Astrocyte (in vitro differentiated cells and primary cell): ENCODE data around the gene IQCE. TPM values are rescaled to one million over a fixed set of nuclear protein-coding genes. Genes with fewer than 3 reads are reported as not detected.
A peak's percentile ranks its signal among the peaks of the same experiment; 100 is the strongest.

Experiments
- DNase-seq: peaks from one replicate; pipeline ENCODE4 v3.0.0-alpha.2; 2010; ENCODE audit warnings: low read depth
- FAIRE-seq: peaks from 2 replicates; lab custom pipeline; 2011; peaks lifted over from hg19 to GRCh38; lab: Jason Lieb, UNC
- H2AFZ ChIP-seq: 2 replicates; pipeline ENCODE4 v1.6.0; 2012; ENCODE audit warnings: low read depth, low read length, inconsistent platforms
- H3K27ac ChIP-seq: 2 replicates; pipeline ENCODE4 v1.5.1; 2011; ENCODE audit warnings: low read depth, low read length, inconsistent platforms
- H3K27me3 ChIP-seq: 2 replicates; pipeline ENCODE4 v1.6.0; 2011; ENCODE audit warnings: low read length, inconsistent platforms; ENCODE audit not compliant: insufficient read depth
- H3K36me3 ChIP-seq: 2 replicates; pipeline ENCODE4 v1.5.1; 2011; ENCODE audit warnings: low read length, inconsistent platforms; ENCODE audit not compliant: insufficient read depth
- H3K4me1 ChIP-seq: 2 replicates; pipeline ENCODE4 v1.5.1; 2011; ENCODE audit warnings: low read length, inconsistent platforms; ENCODE audit not compliant: insufficient read depth
- H3K4me2 ChIP-seq: 2 replicates; pipeline ENCODE4 v1.6.0; 2012; ENCODE audit warnings: low read length, inconsistent platforms
- H3K4me3 ChIP-seq: 2 replicates; pipeline ENCODE4 v1.5.1; 2011; ENCODE audit warnings: low read depth, mild to moderate bottlenecking, low read length, inconsistent platforms; ENCODE audit not compliant: insufficient read depth
- H3K79me2 ChIP-seq: 2 replicates; pipeline ENCODE4 v1.6.0; 2012; ENCODE audit warnings: mild to moderate bottlenecking, low read length, inconsistent platforms; ENCODE audit not compliant: insufficient read depth
- H3K9ac ChIP-seq: 2 replicates; pipeline ENCODE4 v1.6.0; 2012; ENCODE audit warnings: mild to moderate bottlenecking, low read length, inconsistent platforms
- H3K9me3 ChIP-seq: 2 replicates; pipeline ENCODE4 v1.5.1; 2012; ENCODE audit warnings: low read depth, mild to moderate bottlenecking, low read length, inconsistent platforms; ENCODE audit not compliant: insufficient read depth
- H4K20me1 ChIP-seq: 2 replicates; pipeline ENCODE4 v1.6.0; 2012; ENCODE audit warnings: low read length, inconsistent platforms; ENCODE audit not compliant: insufficient read depth
- H3K27ac Mint-ChIP-seq: one replicate; pipeline ENCODE4 v1.8.0; 2021; ENCODE audit warnings: mild to moderate bottlenecking, mixed read lengths; ENCODE audit not compliant: unreplicated experiment
- H3K27me3 Mint-ChIP-seq: one replicate; pipeline ENCODE4 v1.8.0; 2021; ENCODE audit warnings: low read depth, mixed read lengths; ENCODE audit not compliant: unreplicated experiment
- H3K36me3 Mint-ChIP-seq: one replicate; pipeline ENCODE4 v1.8.0; 2021; ENCODE audit warnings: low read depth, mixed read lengths; ENCODE audit not compliant: unreplicated experiment
- H3K4me1 Mint-ChIP-seq: one replicate; pipeline ENCODE4 v1.8.0; 2021; ENCODE audit warnings: low read depth, mixed read lengths; ENCODE audit not compliant: unreplicated experiment
- H3K4me3 Mint-ChIP-seq: one replicate; pipeline ENCODE4 v1.8.0; 2021; ENCODE audit warnings: mild to moderate bottlenecking, moderate library complexity, mixed read lengths; ENCODE audit not compliant: unreplicated experiment
- H3K9me3 Mint-ChIP-seq: one replicate; pipeline ENCODE4 v1.8.0; 2021; ENCODE audit warnings: mild to moderate bottlenecking, mixed read lengths; ENCODE audit not compliant: unreplicated experiment
- CTCF ChIP-seq: IDR thresholded peaks from 2 replicates; pipeline ENCODE4 v1.5.1; 2011; ENCODE audit warnings: low read depth, mild to moderate bottlenecking, inconsistent platforms, low read length, moderate library complexity; ENCODE audit not compliant: insufficient read depth
- EZH2 ChIP-seq: IDR thresholded peaks from 2 replicates; pipeline ENCODE4 v1.6.1; 2012; ENCODE audit warnings: mild to moderate bottlenecking, low read length, inconsistent platforms; ENCODE audit not compliant: insufficient read depth
- total RNA-seq: library from RNA; stranded (reverse); gene quantifications from 2 replicates; pipeline ENCODE4 v1.2.1, GENCODE V29; 2021

Gene IQCE
- total RNA-seq, 1 donor from 2014 or later = 13.1 TPM

GRCh38 chr7:2564970-2565540, 6.3 kb downstream of the IQCE start:
- no peaks in the 10 kb centered on the region for H3K9me3 ChIP-seq
- no peaks in the 10 kb centered on the region for H3K27me3 ChIP-seq
- peaks cover 6% of the 10 kb centered on the region for H3K4me1 ChIP-seq
- Mint-ChIP-seq H3K27ac (no peak overlapping the region), H3K36me3 (peaks cover 3% of the 10 kb centered on the region), H3K4me1 (peaks cover 2% of the 10 kb centered on the region), H3K9me3 (no peaks in the 10 kb centered on the region), H3K4me3 (no peak overlapping the region), H3K27me3 (no peaks in the 10 kb centered on the region)
- no peak overlapping the region for H2AFZ ChIP-seq
- no peak overlapping the region for H3K4me2 ChIP-seq
- peaks cover 10% of the 10 kb centered on the region for H3K79me2 ChIP-seq
- no peak overlapping the region for H3K9ac ChIP-seq
- H3K27ac ChIP-seq = no peak overlapping the region
- peaks cover 27% of the 10 kb centered on the region for H4K20me1 ChIP-seq
- no peaks in the 10 kb centered on the region for H3K36me3 ChIP-seq
- FAIRE-seq (no peak), DNase-seq (no peak)
- TF ChIP-seq CTCF (no peak), EZH2 (no peak)
- H3K4me3 ChIP-seq = no peak overlapping the region

- Mint-ChIP-seq H3K4me3 (no peak overlapping the region), H3K4me1 (peaks cover 4% of the 10 kb centered on the region), H3K9me3 (no peaks in the 10 kb centered on the region), H3K36me3 (peaks cover 3% of the 10 kb centered on the region), H3K27me3 (no peaks in the 10 kb centered on the region), H3K27ac (no peak overlapping the region)
- H3K79me2 ChIP-seq = peaks cover 7% of the 10 kb centered on the region
- no peaks in the 10 kb centered on the region for H3K9me3 ChIP-seq
- no peak overlapping the region for H3K27ac ChIP-seq
- no peak overlapping the region for H3K4me3 ChIP-seq
- H3K9ac ChIP-seq = peak overlapping the region; percentile 7
- no peak overlapping the region for H2AFZ ChIP-seq
- H3K36me3 ChIP-seq = no peaks in the 10 kb centered on the region
- TF ChIP-seq CTCF = no peak
- TF ChIP-seq EZH2 = no peak
- DNase-seq (no peak), FAIRE-seq (no peak)
- H4K20me1 ChIP-seq = peaks cover 27% of the 10 kb centered on the region
- no peaks in the 10 kb centered on the region for H3K27me3 ChIP-seq
- H3K4me2 ChIP-seq = peak overlapping the region; percentile 59
- H3K4me1 ChIP-seq = peaks cover 7% of the 10 kb centered on the region
Observed at GRCh38 chr7:2566348-2566889, 7.6 kb downstream of the IQCE start.
